GM18519 (cell line): Measurements from ENCODE around the gene CCBE1.
"Not testable (repeated sequence)": the region's sequence is repeated elsewhere in the genome, so short reads cannot be mapped to it uniquely, and the experiment has no call there.

Source experiments
- ATAC-seq: cut with Tn5 transposase; IDR thresholded peaks from one replicate; pipeline ENCODE4 v1.9.1; 2021; ENCODE audit warnings: mild to moderate bottlenecking, moderate library complexity; ENCODE audit not compliant: unreplicated experiment, low FRiP score

CCBE1 gene

DNA sequence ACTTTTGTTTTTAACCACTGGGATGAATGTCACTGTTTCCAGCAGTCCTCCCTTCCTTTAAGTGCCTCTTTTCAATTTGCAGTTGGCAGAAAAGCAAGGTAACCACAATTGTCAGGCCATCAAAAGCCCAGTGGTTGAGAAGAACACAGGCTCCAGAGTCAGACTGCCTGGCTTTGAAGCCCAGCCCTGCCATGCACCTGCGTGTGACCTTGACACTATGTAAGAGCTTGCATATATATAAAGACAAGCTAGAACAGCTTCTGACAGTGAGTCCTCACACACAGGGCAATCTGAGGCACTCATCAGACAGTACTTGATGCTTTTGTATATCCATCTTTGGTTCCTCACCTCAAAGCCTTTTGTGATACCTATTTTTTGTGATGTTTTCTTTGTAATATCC lies 11.0 kb downstream of the CCBE1 start:
- no peak for ATAC-seq

DNA sequence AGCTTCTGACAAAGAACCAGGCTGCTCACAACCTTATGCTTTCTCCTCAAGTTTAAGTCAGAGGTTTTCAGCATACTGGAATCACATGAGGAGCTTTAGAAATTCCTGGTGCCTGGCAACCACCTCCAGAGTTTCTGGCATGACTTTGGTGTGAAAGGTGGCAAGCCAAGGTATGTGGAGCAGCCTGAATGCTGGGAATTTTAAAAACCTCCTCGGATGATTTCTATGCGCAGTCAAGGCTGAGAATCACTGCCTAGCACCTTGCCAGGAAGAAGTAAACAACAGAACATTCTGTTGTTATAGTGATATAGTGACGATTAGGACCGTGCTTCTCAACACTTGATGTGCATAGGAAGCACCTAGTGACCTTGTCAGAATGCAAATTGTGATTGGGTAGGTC lies 11.7 kb downstream of the CCBE1 start:
- no peak for ATAC-seq

DNA sequence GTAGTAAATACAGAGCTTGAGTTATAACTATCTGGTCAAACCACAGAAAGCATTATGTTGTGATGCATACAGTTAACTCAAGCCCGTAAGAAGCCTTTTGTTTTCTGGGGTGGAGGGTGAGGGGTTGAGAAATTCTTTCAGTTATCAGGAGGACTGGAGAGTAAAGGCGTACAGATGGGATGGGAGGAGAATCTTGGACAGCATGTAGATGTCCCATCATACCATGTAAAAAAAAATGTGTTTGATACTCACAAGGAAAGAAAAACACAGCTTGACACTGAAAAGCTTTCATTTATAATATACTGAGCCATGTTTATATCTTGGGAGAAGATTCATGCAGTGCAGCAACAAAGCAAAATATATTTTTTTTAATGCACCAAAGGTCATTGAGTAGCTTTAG lies 12.4 kb downstream of the CCBE1 start:
- no peak for ATAC-seq

DNA sequence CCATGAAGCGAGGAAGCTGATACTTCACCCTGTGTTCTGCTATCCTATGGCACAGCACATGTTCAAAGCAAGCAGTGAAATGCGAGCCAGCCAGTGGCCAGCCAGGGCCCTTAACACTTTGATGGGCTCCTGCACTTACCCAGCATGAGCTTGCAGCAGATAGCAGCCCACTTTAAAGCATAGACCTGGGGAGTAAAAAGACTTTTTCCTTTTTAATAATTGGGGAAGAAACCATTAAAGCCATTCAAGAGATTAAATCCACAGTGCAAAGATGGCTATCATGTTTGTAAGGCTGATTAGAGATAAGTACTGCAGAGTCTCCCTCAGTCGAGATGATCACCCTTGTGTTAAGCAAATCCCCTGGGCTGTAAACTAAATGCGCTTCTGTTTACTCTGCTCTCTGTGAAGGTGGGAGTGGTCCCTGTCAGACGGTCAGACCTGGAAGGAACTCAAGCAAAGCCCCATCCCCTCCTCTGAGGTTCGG lies 15.7 kb downstream of the CCBE1 start:
- no peak for ATAC-seq

DNA sequence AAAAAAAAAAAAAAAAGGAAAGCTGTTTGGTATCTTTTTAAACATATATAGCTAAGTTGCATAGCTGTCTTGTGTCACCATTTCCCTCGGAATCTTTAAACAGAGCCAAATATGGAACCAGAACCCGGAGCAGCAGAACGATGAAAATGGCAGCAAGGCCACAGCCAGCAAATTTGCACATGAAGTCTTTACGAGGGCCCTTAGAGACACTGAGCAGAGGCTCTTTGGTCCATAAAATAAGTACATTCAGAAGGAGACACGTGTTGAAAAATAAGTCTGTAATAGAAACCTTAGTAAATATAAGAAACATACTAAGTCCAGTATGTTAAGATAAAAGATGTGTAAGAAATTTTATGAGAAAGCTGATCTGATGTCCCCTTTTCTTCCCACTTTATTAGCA lies 16.2 kb downstream of the CCBE1 start:
- no peak for ATAC-seq

DNA sequence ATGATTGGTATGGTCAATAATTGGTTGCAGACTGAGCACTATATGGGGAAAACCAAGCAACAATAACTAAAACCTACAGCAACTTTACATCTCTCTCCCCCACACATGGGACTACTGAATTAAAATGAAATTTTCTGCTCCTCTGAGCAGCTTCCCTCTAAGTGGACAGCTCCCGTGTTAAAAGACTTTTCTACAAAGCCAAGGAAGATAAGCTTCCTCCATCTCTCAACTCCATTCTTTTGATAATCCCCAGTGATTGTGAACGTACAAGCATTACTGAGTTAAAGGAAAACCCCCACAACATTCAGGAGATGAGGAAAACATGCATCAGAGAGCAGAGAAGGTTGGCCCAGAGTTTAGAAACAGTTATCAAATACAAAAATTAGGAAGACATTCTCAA lies 21.9 kb downstream of the CCBE1 start:
- ATAC-seq, result no peak

DNA sequence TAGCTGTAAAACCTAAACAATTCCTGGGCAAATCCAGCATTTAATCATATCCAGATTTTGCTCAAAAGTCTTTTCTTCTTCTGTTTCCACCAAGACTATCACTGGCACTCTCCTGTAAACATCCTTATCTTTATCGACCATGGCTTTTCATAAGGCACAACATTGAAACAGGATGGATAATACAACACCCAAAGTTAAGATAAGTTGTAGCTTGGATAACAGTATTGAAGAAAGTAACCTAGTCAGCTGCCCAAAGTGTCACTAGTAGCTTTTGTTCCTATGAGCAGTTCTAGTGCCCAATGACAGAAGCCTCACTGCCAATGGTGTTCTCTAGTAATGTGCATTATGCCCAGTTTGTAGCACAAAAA lies 22.3 kb downstream of the CCBE1 start:
- no peak for ATAC-seq

DNA sequence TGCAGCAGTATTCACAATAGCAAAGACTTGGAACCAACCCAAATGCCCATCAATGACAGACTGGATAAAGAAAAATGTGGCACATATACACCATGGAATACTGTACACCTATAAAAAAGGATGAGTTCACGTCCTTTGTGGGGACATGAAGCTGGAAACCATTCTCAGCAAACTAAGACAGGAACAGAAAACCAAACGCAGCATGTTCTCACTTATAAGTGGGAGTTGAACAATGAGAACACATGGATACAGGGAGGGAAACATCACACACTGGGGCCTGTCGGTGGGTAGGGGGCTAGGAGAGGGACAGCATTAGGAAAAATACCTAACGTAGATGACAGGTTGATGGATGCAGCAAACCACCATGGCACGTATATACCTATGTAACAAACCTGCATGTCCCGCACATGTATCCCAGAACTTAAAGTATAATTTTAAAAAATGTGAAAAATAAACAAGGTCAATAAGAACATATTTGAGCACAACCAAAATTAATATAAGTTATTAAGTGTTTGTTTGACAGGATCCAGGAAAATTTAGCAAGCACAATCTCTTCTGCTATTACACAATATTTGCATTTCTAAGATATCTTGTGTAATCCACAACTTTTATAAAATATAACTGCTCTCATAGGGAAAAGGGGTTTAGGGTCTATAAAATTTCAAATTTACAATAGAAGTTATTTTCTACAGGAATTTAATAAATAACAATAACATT lies 22.9 kb downstream of the CCBE1 start:
- ATAC-seq, result no peak

DNA sequence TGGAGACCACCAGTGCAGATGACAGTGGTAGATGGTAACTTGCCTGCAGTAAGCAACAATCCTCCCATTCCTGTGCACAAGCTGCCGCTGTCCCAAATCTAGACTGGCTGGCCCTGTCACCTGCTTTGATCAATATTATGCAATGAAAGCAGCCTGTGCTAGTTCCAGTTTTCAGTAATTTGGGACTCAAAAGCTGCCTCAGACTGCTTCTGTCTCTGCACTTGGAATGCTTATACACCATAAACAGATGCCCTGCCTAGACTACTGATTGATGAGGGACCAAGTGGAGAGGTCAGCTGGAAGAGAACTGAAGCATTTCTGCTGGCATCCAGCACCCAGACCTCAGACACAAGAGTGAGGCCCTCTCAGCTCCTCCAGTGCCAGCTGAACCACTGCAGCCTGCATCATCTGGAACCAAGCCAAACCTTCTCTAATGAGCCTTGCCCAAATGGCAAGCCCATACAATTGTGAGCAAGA lies 24.9 kb downstream of the CCBE1 start:
- ATAC-seq, result no peak

DNA sequence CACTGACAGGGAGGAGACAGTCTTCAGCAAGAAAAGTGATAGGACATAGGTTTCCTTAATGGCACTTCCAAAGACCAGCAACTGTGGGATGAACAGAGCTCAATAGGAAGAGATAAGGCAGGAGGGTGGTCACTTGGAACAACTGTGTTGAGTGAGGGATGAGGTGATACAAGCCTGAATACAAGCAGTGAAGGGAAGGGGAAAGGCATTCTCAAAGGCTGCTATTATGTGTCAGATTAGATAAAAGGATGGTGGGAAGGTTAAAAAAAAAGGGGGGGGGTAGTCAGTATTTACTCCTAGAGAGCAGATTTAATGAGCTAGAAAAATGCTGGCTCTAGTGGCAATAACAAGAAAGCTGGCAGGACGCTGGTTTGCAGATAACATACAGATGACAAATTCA lies 25.7 kb downstream of the CCBE1 start:
- no peak for ATAC-seq

DNA sequence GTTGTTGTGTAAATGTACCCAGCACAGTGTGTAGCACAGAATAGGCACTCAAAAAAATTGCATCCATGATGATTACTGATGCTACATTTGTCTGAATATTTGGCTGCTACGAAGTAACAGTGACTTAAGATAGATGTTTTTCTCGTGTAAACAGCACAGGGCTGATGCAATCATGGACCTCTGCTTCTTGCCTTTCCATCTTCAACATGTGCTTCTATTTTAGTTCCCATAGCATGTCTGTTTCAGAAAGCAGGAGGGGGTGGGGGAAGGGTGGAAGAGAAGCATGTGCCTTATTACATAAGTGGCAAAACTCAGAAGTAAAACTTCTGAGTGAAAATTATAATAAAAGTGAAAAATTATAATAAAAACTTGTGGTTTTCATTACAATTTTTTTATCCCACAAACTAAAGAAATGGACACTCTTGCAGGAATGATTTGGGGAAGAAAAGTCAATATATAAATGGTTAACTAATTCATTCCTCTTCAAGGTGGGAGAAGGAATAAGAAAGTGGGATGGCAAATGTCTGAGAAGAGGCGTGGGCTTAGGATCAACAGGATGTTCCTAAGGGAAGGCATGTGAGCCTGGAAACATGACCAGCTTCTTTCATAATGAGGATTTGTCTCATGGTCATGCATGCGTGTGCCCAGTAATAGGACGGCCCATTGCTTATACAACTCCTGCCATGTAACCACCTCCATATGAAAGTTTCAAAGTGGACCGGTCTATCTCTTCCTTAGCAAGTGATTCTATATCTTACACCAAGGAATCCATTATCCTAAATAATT lies 27.2 kb downstream of the CCBE1 start:
- no peak for ATAC-seq

DNA sequence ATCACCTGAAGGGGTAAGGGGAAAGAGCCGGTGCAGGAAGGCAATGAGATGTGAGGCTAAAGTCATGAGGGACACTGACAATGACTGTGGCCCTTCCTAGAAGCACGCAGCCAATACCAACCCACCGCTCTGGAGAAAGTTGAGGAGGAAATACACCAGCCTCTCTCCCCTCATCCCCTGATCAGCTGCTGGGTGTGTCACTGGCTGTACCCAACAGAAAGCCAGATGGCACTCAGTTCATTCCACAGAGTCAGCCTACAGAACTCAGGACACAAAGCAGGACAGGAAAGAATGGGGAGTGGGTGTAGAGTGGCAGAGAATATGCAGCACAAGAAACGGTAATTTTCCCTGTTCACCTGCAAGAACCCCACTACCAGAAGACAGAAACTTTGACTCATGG lies 29.7 kb downstream of the CCBE1 start:
- no peak for ATAC-seq

DNA sequence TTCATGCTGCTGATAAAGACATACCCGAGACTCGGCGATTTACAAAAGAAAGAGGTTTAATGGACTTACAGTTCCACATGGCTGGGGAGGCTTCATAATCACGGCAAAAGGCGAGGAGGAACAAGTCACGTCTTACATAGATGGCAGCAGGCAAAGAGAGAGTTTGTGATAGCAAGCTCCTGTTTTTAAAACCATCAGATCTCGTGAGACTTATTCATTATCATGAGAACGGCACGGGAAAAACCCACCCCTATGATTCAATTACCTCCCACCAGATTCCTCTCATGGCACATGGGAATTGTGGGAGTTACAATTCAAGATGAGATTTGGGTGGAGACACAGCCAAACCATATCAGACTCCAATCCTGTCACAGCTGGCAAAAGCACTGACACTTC lies 31.2 kb downstream of the CCBE1 start:
- not testable (repeated sequence) for ATAC-seq

DNA sequence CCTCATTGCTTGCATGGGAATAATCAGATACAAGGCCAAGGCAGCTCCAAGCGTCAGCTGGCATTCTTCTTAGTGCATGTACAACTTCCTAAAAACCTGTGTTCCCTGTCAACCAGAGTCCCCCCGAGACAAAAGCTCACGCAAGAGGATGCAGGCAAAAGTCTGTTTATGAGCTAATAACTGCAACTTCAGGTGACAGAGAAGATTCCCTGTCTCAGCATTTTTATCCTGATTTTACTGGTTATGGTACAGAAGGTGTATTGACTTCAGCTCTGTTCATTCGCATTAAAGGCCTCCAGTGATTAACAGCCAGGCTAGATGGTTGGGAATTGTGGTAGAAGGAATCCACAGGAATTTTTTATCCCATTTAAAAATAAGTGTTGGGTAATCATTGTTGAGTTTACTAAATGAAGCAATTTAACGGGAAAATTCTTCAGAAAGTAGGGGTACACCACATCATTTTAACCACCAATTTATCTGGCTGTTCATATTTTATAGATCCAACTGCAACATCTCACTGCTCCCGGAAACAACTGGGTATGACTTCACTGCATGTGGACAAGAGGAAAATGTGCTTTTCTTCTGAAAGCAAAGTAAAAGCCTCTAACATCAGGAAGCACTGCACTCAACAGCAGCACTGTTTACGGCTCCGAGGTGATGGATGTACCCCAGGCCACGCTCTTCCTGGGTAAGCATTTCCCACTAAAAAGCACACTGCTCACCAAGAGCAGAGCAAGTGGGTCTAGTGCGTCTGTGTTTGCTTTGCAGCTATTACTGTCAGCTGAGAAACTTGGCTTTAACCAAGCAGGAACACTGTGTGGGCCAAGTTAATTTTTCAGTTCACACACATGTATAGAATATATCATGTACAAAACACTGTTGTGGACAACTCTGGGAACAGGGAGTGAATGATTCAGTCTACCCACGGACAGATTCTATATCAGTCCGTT lies 31.9 kb downstream of the CCBE1 start:
- no peak for ATAC-seq

DNA sequence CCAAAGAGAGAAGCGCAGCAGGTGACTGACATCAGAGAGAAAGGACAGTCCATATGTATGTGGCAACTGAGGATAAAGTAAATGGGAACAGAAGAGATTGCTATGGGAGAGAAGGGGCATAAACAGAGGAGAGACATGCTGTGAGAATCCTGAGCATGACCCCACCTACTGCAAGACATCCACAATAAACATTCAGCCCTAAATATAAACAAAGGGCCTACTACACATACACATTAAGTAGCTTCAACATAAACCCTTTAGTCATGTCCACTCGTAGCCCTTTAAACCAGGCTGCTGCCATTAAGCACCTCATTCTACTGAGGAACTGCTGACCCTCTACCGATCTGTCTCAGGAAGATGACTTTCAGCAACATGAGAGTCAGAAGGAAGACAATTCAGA lies 32.9 kb downstream of the CCBE1 start:
- no peak for ATAC-seq

DNA sequence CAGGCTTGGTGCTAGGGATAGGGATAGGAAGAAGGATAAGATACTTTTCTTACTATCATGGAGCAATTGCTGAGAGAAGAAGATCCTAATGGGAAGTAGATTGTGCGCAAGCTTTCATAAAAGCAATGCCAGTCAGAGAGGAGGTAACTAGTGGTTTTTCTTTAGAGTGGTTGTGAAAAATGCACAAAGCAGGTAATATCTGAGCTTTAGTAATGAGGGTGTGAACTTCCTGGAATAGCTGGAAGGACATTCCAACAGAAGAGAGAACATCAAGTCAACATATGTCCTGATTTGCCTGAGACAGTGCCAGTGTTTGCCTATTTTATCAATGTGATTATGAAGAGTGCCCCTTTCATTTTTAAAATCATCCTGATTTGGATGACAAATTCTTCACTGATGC lies 34.1 kb downstream of the CCBE1 start:
- no peak for ATAC-seq

DNA sequence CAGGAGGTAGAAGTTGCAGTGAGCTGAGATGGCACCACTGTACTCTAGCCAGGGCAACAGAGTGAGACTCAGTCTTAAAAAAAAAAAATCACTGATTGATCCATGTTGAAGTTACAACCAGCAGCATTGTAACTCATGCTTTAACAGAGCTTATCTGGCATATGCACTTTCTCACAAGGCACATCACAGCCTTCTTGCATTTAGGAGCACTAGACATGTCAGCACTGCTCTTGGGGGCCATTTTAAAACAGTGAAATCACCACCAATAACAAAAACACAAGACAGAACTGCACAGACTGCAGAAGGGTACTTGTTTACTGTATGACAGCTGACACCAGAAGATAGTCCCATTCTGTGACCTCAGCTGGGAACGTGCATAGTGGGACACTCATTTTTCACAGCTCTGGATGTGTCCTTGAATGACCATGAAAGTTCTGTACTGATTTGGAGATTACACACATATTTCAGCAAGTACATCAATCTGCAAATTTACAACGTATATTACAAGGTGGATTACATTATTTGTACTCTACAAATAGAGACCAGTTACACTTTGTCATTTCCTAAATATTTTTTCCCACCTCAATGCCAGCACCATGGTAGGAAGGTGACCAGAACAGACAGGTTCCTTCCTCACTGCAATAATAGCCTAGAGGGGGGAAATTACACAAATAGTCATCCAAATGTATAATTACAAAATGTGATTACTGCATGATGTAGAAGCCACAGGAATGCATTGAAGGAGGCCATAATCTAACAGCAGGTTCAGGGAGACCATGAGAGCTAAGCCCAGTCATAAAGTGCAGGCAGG lies 35.1 kb downstream of the CCBE1 start:
- ATAC-seq, result no peak

DNA sequence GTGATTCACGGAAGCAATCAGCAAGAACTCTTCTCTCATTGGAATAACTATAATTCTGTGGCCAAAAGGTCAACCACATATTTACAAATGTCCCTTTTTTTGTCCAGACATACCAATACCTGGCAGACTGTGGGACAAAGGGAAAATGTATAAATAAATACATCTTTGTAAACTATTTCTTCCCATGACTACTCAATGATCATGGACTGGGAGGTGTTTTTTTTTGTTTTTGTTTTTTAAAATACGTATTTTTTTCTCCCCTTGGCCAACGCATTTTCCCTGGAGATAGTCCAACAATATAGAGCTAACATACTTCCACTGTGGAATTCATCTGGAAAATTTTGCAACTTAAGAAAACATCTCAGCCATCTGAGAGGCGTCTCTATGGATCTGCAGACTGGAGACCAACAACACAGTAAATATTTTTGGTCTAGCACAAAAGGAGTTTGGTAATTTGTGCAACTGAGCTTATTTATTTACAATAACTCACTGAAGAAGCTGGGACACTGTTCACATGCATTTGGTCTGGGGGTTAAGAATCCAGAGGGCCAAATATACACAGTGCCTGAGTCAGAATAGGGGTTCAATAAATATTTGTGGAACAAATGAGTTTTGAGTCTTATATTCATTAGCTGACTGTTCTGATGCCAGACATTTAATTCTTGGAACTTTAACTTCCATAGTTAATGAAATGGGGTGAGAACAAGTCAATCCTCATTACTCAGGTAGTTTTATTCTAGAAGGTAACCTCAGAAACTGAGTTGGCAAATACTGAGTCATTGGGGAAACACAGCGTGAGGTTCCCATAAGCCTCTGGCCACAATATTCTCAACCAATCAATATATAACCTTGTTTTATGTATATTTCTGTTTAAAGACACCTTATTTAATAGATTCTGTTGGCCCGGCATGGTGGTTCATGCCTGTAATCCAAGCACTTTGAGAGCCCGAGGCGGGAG lies 36.2 kb downstream of the CCBE1 start:
- no peak for ATAC-seq

DNA sequence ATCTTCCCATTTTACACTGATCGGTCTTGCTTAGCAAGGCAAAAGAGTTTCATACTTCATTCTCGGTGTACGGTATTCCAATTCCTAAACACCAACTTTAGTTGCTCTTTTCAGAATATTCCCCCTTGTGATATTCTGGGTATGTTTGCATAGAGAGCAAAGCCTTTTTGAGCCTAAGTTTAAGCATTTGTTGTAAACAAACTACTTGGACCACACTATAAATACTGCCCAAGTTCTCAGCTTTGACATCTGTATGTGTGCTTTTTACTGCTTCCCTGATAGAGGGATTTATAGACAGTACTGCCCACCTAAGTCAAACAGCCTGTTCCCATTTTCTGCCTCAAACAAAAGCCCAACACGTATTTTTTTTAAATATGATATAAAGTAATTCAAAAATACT lies 36.9 kb downstream of the CCBE1 start:
- ATAC-seq, result no peak
